Thyroid gland (tissue), 4 donors: ENCODE measurements around the gene SATL1.

Experiments used
- POLR2A ChIP-seq, 2 donors: fragments of 450-650 bp; IDR thresholded peaks; one replicate each; pipeline ENCODE4 v1.6.1; 2017; ENCODE audit warnings: antibody characterized with exemption in 2 of 2, mild to moderate bottlenecking in 2 of 2, moderate library complexity in 1 of 2
- TF ChIP-seq, protein P1 (sequence below), 6 experiments: fragments of 200-600 bp in 3 of 6; fragments of 450-650 bp in 3 of 6; sonication (generic) in 3 of 6; IDR thresholded peaks; one replicate each; pipeline ENCODE4 v1.5.1; 2016 to 2019; ENCODE audit warnings: antibody characterized with exemption in 6 of 6, mild to moderate bottlenecking in 2 of 6, inconsistent platforms in 1 of 6, moderate library complexity in 1 of 6

DNA sequence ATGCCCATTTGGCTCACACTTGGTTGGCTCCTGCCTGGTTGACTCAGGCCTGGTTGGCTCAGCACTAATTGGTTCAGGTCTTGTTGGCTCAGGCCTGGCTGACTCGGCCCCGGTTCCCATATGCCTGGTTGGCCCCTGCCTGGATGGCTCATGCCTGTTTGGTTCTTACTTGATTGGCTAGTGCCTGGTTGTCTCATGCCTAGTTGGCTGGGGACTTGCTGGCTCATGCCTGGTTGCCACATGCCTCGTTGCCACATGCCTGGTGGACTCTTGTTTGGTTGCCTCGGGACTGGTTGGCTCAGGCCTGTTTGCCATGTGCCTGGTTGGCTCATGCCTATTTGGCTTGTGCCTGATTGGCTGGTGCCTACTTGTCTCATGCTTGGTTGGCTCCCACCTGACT is 136.2 kb downstream of the SATL1 start:
- TF ChIP-seq POLR2A (IDR thresholded peaks at IDR 0.05) = no peak
- TF ChIP-seq, protein P1, sequence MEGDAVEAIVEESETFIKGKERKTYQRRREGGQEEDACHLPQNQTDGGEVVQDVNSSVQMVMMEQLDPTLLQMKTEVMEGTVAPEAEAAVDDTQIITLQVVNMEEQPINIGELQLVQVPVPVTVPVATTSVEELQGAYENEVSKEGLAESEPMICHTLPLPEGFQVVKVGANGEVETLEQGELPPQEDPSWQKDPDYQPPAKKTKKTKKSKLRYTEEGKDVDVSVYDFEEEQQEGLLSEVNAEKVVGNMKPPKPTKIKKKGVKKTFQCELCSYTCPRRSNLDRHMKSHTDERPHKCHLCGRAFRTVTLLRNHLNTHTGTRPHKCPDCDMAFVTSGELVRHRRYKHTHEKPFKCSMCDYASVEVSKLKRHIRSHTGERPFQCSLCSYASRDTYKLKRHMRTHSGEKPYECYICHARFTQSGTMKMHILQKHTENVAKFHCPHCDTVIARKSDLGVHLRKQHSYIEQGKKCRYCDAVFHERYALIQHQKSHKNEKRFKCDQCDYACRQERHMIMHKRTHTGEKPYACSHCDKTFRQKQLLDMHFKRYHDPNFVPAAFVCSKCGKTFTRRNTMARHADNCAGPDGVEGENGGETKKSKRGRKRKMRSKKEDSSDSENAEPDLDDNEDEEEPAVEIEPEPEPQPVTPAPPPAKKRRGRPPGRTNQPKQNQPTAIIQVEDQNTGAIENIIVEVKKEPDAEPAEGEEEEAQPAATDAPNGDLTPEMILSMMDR (IDR thresholded peaks at IDR 0.05) = no peak
